Left kidney (tissue), 2 donors: ENCODE data around the gene CLC. TPM values are rescaled to one million over a fixed set of nuclear protein-coding genes. Genes with fewer than 3 reads are reported as not detected.
A peak's percentile ranks its signal among the peaks of the same experiment; 100 is the strongest.
"Not testable (repeated sequence)": the region's sequence is repeated elsewhere in the genome, so short reads cannot be mapped to it uniquely, and the experiment has no call there.

Source experiments
- DNase-seq: peaks from one replicate; pipeline ENCODE4 v3.0.0-alpha.2; 2013
- polyA plus RNA-seq: library from polyadenylated mRNA; unstranded; fragments of 120-200 nt; gene quantifications from one replicate; pipeline ENCODE4 v1.2.1, GENCODE V29; 2013; ENCODE audit not compliant: insufficient read length

CLC gene
- polyA plus RNA-seq, 1 donor, result 3.0 TPM

DNA sequence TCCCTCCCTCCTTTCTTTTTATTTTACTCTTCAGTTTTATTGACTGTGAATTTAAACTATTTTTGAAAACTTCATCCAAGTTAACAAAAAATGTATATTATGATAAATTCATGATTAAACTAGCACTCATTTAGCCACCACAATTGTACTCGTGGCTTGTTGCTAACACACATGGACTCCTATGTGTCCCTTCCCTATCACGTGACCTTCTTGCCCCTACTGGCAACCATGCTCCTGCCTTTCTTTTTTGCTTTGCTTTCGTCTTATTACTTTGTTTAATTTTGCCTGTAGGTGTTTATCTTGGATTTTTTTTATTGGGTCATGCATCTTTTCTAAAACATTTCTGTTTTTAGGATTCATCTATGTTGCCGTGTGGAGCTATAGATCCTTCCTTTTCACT is 8.2 kb downstream of the CLC start:
- no peak for DNase-seq

- DNase-seq, result no peak
Observed at GRCh38 chr19:39728040-39728439, 9.8 kb downstream of the CLC start.

DNA sequence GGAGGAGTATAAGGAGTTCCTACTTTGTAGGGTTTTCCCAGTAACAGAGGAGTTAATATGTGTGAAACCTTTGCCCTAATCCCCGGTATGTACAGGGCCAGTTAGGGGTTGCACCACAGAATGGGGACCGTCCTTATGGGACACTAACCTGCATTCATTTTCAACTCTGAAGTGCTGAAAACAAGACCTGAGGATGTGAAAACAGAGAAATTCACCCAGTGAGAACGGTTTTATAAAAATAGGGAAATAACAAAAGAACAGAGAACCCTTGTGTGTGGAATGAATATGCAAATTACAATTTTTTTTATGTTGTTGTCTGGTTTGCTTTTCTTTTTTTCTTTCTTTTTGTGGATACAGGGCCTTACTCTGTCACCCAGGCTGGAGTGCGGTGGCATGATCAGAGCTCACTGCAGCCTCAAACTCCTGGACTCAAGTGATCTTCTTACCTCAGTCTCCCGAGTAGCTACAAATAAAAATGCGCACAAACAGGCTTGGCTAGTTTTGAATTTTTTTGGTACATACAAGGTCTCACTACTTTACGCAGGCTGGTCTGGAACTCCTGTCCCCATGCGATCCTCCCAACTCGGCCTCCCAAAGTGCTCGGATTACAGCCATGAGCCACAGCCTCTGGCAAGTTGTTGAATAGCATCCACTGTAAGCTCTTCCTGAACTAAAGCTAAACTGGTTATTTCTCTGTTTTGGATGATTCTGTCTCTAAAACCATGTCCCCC is 10.6 kb downstream of the CLC start:
- DNase-seq, result no peak

GRCh38 chr19:39725995-39726394 is 11.8 kb downstream of the CLC start:
- no peak for DNase-seq

- not testable (repeated sequence) for DNase-seq
Observed at GRCh38 chr19:39720144-39720543, 17.7 kb downstream of the CLC start.

DNA sequence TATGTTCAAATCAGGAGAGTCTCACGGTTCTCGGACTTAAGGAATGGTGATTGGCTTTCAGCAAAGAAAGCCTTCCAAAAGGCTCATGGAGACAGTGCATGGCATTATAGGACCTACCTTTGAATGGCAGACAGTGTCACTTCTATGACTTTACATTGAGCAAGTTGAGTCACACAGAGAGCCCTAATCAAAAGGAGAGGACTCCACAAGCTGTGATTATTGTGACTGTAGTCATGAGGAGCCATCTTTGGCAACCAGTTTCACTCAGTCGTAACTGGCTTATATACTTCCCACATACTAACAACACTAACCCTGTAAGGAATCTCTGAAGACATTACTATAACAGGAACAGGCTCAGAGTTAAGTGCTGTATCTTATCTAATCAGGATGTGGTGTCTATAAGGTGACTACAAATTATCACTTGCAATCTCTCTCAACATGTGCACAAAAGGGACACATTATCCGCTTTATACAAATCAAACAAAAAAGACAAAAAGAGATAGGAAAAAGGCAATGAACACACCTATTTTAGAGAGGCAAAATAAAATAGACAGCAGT is 27.4 kb downstream of the CLC start:
- no peak for DNase-seq

- no peak for DNase-seq
Observed at GRCh38 chr19:39709026-39709872, 28.6 kb downstream of the CLC start.

GRCh38 chr19:39708594-39708993 is 29.2 kb downstream of the CLC start:
- no peak for DNase-seq

- DNase-seq, result no peak
Observed at GRCh38 chr19:39705578-39706188, 32.1 kb downstream of the CLC start.

- DNase-seq, result peak; percentile 22
Observed at GRCh38 chr19:39704181-39705044, 33.4 kb downstream of the CLC start, which contains the start of gene LGALS14. Gene LGALS14, plus strand, starts transcription at chr19:39704481. Its CDS starts 48 bp downstream, at chr19:39704529.

DNA sequence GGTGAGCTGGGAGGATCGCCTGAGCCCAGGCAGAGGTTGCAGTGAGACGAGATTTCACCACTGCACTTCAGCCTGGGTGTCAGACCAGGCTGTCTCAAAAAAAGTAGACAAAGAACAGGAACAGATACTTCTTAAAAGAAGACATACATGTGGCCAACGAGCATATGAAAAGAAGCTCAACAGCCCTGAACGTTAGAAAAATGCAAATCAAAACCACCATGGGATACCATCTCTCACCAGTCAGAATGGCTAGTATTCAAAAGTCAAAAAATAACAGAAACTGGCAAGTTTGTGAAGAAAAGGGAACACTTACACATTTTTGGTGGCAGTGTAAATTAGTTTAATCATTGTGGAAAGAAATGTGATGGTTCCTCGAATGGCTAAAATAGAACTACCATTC is 36.5 kb downstream of the CLC start:
- DNase-seq, result no peak

DNA sequence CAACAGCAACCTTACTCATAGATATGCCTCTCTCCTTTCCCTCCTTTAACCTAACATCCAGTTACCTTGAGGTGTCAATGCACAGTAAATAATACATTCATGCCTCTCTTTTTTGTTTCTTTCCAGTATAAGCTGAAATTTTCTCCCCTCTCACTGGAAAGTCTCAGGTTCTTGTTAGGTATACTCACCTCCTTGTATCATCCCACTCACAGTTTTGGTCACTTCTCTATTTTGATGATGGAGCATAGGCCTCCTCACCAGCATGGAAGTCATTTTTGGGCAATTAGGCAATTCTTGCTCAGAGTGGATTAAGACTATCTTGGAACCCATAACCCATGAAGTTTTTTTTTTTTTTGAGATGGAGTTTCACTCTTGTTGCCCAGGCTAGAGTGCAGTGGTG is 39.3 kb downstream of the CLC start:
- DNase-seq, result no peak

DNA sequence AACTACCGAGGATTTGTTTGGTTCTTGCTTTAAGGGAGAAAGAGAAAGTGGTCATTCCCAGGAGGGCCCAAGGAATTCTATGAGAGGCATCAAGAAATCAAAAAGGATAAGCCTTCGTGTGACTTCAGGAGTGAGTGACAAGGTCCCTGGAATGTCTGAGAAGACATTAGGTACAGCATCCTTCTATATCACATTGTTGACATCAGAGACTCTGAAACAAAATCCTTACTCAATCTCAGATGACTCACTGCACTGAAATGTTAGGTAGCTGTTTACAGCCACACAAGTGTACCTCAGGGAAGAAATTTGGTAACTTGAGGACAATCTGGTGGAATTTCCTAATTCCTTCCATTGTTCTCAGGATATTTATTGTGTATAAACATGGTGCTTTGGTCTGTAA is 41.4 kb downstream of the CLC start:
- DNase-seq, result no peak

DNA sequence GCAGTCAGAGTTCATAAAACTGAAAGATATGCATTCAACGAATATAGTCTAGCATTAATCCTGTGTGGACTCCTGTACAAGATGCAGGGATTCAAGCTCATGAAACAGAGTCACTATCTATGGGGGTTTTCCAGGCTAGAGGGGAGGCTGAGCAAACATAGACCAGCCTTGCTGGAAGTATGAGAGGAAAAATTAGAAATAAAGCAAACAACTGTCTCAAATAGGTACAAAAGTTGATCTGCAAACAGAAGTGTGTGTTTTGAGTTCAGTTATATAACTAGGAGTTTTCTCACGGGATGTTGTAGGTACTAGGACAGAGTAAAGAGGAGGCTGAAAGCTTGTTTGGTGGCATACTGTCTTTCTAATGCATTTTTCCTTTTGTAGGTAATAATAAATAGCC is 42.1 kb downstream of the CLC start:
- DNase-seq, result no peak

GRCh38 chr19:39692822-39693221 is 45.0 kb downstream of the CLC start:
- no peak for DNase-seq

GRCh38 chr19:39692166-39692565 is 45.7 kb downstream of the CLC start:
- DNase-seq, result no peak

DNA sequence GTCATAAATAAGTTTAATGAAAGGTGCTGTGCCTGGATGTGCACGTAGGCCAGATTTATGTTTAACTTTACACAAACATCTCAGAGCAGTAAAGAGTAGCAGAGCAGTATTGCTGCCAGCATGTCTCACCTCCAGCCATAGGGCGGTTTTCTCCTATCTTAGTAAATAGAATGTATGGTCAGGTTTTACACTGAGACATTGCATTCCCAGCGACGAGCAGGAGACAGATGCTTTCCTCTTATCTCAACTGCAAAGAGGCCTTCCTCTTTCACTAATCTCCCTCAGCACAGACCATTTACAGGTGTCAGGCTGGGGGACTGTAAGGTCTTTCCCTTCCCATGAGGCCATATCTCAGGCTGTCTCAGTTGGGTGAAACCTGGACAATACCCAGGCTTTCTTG is 49.2 kb downstream of the CLC start:
- DNase-seq, result not testable (repeated sequence)

DNA sequence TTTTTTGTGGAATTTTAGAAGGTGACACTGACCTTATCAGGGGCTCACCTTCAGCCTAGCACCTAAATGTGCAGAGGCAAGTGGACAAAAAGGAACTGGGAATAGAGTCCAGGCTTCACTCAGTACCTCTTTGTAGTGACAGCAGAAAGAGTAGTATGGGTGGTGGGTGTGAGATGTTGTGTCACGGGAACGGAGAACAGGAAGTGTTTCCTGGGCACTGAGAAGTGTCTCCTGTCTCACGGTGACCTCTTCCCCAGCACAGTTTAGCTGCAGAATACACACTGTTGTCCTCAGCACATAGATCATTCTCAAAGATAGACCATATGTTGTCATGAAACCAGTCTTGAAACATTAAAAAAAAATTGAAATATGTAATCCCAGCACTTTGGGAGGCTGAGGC is 51.1 kb downstream of the CLC start:
- no peak for DNase-seq

GRCh38 chr19:39684267-39684666 is 53.6 kb downstream of the CLC start:
- DNase-seq, result no peak

DNA sequence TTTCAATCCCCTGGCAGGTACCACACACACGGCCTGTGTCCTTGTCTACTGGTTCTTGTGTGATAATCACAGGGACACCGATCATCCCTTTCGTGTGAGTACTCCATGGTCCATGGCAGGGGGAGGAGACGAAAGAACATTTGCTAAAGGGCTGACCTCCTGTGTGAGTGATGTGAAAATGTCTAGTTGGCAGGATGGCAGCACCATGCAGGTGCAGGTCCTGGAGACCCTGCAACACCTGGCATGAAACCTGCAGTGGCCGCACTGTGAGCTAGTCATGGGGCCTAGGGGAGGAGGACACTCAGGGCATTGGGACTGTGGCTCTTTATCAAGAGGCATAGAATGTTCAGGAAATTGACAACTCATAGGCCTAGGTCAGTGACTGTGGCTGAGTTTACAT is 56.4 kb downstream of the CLC start:
- no peak for DNase-seq
